Amygdala (tissue), 56 donors: ENCODE data around the gene ANKRD63.

Experiments used
- DNase-seq, 56 donors: peaks; one replicate each; lab custom pipeline; 2025; lab: John Stamatoyannopoulos, UW

ANKRD63 gene

DNA sequence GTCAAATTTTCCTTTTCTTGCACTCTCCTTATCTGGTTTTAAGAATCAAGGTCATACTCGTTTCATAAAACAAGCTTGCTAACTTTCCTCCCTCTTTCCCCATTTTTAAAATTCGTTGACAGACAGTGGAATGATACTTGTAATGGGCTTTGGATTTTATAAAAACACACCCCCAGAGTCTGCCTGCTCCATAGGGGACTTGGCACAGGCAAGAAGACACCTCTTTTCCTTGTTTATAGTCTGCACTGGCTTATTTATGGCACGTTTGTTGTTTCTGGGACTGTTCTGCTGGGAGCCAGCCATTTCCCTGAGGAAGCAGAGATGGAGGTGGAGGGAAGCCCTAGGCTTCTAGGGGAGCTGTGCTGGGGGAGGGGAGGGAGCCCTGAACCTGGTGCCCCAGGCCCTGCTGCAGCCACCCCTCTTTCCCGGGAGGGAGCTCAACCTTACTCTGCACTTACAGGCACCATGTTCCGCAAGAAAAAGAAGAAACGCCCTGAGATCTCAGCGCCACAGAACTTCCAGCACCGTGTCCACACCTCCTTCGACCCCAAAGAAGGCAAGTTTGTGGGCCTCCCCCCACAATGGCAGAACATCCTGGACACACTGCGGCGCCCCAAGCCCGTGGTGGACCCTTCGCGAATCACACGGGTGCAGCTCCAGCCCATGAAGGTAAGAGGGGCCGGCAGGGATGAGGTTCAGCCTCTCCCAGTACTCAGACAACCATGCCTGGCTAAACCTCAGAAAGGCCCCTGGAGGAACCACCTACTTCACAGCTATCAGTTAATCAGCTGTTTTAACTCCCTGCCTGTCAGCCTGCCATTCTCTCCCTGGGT lies 18.3 kb downstream of the ANKRD63 start:
- no peak for DNase-seq

DNA sequence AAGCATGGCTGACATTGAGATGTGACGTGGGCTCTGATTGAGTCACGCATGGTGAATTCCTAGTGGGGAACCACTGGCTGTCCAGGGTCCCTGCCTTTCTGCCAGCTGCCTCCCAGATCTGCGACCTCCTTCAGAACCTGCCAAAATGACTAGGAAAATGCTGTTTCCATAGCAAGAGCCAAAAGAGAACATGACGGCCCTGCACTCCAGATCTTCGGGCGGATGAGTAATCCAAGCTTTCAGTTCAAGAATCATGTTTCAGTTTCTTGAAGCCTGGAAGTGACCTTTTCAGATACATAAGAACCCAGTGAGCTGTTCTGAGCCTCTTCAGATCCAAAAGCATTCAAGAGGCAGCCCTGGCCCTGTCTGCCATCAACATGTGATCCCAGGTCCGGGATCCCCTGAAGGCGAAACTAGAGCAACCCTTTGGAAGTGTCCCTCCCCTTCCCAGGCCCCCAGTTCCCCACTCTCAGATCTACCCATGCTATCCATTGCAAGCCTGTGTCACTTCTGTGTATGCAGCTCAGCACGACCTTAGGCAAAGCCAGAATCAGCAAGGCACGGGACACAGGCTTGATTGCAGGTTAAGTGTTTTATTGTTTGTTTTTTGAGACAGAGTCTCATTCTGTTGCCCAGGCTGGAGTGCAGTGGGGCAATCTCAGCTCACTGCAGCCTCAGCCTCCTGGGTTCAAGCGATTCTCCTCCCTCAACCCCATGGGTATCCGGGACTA lies 19.7 kb downstream of the ANKRD63 start:
- no peak for DNase-seq

DNA sequence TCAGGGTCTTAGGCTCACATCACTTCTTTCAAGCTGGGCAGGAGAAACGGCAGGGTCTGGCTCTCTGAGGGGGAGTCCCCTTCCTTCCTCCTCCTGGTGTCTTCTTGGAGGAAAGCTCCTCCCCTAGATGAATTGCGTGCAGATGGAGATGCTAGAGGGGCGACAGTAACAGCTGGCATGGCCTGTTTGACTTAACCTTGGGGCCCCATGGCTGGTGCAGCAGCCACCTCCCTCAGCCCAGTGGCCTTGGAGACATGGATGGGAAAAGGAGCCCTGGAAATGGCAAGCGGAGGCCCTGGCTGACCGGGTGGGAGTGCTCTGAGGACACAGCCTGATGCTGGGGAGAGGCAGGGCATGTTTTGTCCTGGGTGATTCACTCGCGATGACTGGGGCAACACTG lies 23.8 kb downstream of the ANKRD63 start:
- DNase-seq, result no peak

DNA sequence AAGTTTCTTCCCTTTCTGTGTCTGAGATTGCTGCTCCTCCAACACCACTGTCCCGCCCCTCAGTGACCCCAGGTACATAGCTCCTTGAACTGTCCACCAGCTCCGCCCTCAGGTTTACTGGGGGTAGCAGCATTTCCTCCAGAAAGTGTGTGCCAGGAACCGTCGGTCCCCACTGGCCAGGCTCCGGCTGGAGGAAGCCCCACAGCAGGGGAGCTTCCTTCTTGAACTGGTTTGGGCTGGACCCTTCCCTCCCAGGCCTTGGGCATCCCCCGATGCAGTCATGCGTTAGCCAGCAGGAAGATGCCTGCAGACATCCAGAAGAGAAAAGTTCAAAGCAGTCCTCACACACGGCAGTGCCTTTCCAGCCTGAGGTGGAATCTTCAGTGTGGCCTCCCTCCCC lies 24.3 kb downstream of the ANKRD63 start:
- no peak for DNase-seq

DNA sequence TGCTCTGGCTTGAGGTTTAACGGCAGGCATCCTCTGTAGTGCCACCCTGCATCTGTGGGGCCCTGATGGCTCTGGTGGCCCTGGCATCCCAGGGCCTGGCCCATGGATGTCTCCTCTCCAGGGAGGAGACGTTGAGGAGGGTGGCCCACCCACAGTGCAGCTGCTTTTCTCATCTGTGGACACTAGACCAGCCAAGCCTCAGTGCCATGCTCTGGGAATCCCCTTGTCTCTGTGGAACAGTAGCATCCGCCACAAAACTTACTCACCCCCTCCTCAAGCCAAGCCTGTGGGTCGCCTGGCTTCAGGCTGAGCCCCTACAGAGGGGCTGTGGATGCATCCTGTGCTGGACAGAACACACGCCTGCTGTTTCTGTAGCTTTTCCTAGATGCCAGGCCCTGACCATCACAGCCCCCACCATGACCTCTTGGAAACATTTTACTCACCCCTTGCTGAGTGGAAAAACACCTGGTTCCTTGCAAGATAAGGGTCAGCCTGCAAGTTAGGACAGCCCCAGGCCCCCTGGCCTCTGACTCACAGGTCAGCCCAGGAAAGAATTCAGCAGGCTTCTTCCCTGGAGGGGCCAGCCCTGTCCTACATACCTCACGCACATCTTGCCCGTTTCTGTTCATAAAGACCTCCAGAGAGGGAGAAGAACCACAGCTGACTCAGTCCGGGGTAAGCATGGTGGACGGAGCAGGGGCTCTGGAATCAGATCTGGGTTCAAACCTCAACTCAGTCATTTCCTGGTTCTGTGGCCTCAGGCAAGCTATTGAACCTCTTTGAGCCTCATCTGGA lies 25.0 kb downstream of the ANKRD63 start:
- DNase-seq, result no peak

DNA sequence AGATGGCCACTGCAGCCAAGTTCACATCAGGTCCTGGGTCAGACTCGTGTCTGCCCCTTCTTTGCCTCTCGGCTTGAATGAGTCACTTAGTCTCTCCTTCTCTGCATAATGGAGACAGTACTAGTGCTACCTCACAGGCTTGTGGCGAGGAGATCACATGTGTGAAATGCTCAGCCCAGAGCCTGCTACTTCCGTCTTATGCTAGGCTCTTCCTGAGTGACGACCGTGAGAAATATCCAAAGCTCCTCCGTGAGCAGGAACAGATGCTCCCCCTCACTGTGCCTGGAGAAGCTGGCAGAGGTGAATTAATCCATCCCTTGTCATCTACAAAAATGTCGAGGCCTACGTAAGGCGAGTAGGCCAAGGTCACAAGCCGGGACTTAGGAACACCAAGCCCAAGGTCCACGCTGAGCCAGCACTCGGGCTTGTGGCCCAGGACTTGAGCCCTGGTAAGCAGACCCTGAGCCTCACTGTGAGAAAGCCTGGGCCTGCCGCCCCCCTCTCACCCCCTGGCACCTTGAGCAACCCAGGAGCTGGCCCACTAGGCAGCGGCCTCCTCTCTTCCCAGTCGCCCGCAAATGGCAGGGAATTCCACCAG lies 26.1 kb downstream of the ANKRD63 start:
- DNase-seq, result no peak

DNA sequence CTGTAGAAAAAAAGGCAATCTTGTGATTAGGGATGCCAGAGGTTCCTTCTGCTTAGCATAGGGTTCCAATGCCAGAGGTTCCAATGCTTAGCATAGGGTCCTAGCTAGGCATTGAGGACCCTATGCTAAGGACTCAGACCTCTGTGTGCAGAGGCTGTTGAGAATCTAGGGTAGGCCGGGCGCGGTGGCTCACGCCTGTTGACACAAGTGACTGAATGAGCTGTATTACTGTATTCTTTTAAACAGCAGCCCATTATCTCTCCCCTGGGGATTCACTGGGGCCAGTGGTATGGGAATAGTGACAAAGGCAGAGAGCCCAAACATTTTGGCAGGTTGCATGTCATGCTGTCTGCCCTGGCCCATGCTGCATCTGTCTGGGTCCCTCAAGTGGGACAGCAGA lies 27.8 kb downstream of the ANKRD63 start:
- no peak for DNase-seq

DNA sequence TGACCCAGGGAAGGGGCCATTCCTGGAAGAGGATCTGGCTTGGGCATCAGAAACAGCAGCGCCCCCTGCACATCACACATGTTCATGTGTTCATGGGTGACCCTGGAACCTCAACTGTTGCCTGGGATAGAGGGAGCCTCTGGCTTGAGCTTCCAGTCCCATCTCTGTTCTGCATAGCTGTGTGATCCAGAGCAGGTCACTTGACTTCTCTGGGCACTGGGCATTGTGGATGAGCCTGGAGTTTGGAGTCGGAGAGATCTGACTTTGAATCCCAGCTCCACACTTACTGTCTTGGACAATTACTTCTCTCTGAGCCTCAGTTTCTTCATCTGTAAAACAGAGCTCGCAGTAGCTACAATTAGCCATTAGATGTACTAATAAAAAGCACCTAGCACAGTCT lies 28.4 kb downstream of the ANKRD63 start:
- no peak for DNase-seq

DNA sequence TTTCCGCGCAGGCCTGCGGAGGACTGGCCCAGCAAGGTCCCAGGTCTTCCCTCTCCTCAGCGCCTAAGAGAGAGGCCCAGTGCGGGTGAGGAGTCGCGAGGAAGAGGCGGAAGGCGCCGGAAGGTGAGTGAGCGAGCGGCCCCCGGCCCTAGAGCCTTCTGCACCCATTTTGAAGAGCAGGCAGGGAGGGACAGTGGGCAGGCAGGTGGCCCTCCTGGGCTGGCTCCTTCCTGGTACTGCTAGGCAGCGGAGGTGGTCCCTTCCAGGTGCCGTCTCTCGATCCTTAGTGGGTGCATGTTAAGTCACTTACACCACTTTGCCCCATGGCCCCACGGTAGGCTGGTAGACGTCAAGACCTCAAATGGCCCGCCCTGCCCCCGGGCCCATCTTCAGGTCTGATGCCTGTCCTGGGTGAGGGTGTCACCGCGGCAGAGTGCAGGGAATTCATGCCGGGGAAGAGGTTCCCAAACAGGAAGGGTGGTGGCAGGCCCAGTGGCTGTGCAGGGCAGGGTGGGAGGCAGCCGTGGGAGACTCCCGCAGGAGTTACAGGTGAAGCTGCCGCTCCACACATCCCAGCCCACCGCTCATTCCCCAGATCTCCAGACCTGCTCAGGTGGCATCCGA lies 29.6 kb downstream of the ANKRD63 start:
- DNase-seq, result no peak

DNA sequence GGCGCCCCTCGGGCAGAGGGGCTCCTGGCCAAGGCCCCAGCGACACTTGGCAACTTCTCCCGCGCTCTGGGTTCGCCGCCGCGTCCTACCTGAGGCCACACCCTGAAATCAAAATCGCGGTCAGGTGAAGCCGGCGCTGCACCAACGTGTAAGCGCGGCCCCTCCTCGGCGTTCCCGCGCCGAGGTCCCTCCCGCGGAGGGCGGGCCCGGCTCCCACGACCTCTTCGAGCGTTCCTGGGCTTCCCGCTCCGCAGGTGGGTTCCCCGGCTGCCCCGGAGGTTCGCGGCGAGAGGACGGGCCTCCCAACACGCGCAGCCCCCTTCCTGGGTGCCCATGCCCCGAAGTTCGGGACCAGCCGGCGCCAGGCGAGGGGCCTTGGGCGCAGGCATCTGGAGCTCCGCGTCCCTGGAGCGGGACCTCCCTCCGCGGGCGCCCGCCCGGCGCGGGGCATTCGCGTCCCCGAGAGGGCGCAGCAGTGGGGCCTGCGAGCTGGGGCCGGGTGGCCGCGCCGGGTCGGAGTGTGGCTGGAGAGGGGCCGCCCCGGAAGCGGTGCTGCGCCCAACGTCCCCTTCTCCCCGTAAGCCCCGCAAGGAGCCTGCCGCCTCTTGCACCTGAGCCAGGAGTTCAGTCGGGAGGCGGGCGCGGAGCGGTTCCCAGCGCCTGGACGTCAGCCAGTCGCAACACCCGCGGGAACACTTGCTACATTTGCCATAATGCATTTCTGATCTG lies 30.3 kb downstream of the ANKRD63 start:
- peak in 1 of 56 donors; percentile 19 for DNase-seq

DNA sequence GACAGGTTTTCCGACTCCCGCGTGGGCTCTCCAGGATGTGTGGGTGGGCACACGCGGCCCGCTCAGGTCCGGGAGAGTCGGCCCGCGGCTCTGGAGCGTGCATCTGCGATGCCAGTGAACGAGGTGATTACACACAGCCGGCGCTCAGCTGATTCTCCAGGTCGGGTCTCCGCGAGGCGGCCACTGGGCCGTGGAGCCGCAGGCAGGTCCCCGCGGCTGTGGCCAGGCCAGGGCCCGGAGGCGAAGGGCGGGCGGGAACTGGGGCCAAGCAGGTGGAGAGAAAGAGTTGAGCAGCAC lies 30.8 kb downstream of the ANKRD63 start:
- no peak for DNase-seq

DNA sequence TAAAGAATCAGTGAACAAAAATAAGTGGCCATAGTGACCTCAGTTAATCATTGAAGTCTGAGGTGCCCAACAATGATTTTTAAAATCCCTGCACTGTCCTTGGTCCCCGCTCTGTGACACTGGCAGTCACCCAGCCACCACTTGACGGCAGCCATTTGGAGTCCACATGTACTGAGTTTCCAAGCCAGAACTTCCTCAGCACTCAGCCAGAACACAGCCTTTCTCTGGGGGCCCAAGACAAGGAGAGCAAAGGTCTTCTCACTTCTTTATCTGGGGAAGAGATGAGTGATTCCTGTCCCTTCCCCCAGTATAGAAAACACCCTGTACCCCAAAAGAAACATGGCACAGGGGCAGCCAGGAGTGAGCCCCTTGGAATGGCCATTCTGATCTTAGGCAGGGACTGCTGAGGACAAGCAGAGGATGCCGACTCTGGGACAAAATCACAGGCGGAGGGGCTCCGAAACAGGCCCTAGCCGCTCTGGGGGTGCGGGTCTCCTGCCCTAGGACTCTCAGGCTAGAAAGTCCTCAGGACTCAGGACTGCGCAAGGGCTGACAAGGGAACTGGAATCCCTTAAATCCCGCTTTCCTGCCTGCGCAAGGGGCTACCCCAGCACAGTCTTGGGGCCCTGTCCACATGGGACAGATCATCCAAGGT lies 31.3 kb downstream of the ANKRD63 start:
- DNase-seq, result no peak

DNA sequence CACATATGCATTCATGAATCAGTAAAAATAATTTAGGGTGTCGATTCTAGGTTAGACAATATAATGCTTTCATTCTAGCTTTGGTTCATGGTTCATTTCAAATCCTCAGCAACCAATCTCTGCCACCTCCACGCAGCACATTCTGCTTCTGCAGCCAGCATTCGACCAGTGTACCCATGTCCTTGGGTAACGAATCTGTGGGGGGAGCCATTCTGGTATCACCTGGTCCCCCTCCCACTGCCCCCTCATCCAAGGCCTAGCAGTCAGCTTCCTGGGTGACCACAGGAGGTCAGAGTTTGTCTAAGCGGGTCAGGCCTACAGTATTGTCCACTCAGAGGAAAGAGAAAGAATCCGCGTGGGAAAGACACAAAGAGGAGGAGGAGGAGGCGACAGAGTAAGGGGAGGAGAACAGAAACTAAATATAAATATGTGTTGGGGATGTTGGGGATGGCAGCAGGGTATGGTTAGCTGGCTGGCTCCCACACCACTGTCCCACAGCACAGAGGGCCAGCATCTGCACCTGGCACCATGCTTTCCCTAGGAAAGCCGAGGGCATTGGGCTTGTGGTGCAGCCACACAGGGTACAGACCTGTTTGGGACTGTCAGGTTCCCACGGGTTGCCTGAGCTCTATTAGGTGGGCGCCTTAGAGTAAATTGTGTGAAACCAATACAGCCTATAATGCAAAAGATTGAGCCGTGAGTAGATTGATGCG lies 31.9 kb downstream of the ANKRD63 start:
- DNase-seq, result no peak

DNA sequence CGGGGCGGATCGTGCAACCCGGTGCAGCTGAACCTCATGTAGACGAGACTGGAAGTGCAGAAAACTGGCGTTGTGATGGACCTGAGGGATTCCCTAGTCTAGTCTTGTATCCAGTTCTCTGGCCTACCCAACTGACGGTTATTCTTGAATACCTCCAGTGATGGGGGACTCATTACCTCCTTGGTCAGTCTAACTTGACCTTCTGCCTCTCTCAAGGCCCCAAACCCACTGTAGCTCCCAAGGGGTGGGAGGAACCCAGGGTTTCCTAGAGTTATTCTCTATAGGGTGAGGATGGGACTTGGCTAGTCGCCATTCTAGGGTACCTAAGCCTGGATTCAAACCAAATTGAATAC lies 32.6 kb downstream of the ANKRD63 start:
- DNase-seq, result no peak

DNA sequence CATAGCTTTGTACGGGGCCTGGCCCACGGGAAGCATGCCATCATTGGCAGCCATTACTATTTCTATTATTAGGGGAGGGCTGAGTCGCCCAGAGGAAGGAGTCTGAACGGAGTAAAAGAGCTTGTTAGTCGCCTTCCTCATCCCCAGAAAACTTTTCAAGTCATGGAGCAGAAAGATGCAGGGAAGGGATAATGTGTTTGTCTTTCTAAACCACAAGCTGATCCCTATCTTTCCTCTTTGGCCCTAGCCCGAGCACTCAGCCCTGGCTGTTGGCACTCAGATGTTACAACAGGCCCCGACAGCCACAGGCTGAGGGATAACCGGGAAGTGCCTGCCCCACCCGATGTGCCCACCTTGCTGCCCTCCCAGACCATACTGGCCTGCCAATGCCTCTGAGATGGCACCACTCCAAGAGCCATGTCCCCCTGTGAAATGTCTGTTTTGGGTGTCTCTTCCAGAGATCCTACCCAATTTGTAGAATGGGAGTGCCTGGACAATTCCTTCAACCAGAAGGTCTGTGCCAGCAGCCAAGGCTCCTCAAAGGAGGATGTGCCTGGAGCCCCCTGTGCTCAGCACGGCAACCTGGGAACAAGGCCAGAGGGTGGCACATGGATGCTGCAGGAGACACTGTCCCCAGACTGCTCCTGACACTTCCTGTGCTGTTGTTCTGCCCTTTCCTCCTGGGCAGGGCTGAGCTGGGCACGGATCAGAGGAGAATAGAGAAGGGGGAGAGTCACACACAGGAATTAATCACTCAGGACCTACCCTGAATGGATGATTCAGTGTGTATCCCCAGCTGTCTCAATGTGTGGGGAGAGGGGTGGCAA lies 33.2 kb downstream of the ANKRD63 start:
- no peak for DNase-seq

DNA sequence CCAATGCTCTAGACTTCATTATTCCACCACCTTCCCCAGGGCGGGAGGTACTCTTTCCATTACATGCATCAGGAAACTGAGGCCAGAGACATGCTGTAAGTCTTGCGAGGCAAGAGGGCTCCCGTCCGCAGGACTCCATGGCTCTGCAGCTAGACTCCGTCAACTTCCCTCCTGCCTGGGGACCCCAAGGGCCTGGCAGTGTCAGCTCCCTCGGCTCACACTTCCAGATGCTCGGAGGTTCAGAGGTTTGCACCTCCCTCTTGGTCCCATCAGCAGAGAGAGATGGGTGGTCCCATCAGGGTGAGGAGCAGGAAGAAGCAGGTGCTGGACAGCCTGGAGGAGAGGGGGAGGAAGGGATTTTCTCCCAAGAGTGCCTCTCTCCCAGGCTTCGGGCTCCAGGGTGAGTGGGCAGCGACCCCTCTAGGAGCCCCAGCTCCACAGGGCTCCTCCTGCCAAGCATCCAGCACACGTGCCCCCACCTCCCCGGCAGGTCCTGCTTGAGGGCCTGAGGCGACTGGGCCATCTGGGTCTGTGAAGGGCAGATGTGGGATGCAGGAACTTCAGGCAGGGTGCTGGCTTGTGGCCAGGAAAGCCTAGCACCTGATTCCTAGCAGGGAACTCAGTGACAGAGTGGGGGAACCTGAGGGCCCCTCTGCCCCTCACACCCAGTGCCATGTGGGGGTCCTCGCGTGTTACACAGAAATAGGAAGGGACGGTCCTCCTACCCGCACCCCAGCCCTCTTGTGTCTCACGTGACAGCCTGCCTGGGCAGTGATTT lies 34.7 kb downstream of the ANKRD63 start:
- no peak for DNase-seq

DNA sequence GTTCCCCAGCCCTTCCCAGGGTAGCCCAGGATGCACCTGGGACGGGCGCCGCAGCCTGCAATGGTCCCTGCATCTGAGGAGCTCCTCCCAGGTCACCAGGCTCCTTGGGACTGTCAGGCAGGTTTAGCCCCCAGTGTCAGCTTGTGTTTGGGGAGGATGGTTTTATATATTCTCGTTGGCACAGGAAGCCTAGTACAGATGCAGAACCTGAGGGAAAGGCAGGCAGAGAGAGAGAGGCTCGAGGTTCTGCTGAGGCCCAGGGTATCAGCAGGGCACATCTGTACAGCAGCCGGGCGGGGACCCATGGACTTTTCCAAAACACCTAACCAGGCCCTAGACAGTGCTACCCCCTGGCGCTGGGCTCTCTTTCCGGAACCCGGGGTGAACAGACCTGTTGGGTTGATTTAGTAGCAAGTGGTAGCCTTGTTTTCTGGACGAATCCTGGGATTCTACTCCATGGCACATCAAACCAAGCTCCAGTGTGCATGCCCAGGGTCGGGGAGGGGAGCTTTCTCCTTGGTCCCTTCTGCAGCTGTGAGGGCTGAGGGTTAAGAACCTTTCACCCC lies 35.4 kb downstream of the ANKRD63 start:
- DNase-seq, result no peak
